H1 (cell line): ENCODE results near the gene GALNT17.

Experiments
- CREB1 ChIP-seq: IDR thresholded peaks from 2 replicates; pipeline ENCODE4 v1.6.1; 2012; ENCODE audit warnings: inconsistent platforms
- EP300 ChIP-seq, 2 experiments: IDR thresholded peaks; 1 replicate in 1 of 2; 2 replicates in 1 of 2; pipeline ENCODE4 v1.6.1; 2011 to 2012; ENCODE audit warnings: low read depth in 2 of 2, low read length in 2 of 2, mild to moderate bottlenecking in 2 of 2, borderline replicate concordance in 1 of 2, inconsistent platforms in 1 of 2, moderate library complexity in 1 of 2
- EZH2 ChIP-seq: fragments of 200-600 bp; sonication (generic); IDR thresholded peaks from 2 replicates; pipeline ENCODE4 v1.7.1; 2012; ENCODE audit warnings: low read depth, mild to moderate bottlenecking, moderate library complexity, low read length, inconsistent platforms; ENCODE audit not compliant: severe bottlenecking
- NANOG ChIP-seq: IDR thresholded peaks from 2 replicates; pipeline ENCODE4 v1.6.1; 2011; ENCODE audit warnings: low read length, low read depth, mild to moderate bottlenecking, inconsistent platforms; ENCODE audit not compliant: insufficient read depth, poor library complexity, severe bottlenecking
- NRF1 ChIP-seq: IDR thresholded peaks from 2 replicates; pipeline ENCODE4 v1.6.1; 2011; ENCODE audit warnings: mild to moderate bottlenecking, low read depth, low read length, improper control_type of control experiment
- POLR2AphosphoS5 ChIP-seq: IDR thresholded peaks from 2 replicates; pipeline ENCODE4 v1.6.1; 2011; ENCODE audit warnings: low read depth, low read length
- SP4 ChIP-seq: IDR thresholded peaks from 2 replicates; pipeline ENCODE4 v1.6.1; 2012; ENCODE audit warnings: low read length, inconsistent platforms
- ZNF274 ChIP-seq: IDR thresholded peaks from 2 replicates; pipeline ENCODE4 v1.7.0; 2012; ENCODE audit warnings: low read length, borderline replicate concordance; ENCODE audit errors: extremely low read depth
- TF ChIP-seq, protein P1 (sequence below): IDR thresholded peaks from 2 replicates; pipeline ENCODE4 v1.6.1; 2011; ENCODE audit warnings: low read depth, mild to moderate bottlenecking, low read length; ENCODE audit not compliant: insufficient read depth
- TF ChIP-seq, protein P2 (sequence below), 3 experiments: IDR thresholded peaks; 1 replicate in 2 of 3; 2 replicates in 1 of 3; pipeline versions ENCODE4 v1.5.1 to v1.6.1; 2011; ENCODE audit warnings: low read length in 3 of 3, mild to moderate bottlenecking in 3 of 3, inconsistent platforms in 2 of 3, low read depth in 1 of 3, moderate library complexity in 1 of 3; ENCODE audit not compliant: insufficient read depth in 1 of 3; ENCODE audit errors: control extremely low read depth in 1 of 3

DNA sequence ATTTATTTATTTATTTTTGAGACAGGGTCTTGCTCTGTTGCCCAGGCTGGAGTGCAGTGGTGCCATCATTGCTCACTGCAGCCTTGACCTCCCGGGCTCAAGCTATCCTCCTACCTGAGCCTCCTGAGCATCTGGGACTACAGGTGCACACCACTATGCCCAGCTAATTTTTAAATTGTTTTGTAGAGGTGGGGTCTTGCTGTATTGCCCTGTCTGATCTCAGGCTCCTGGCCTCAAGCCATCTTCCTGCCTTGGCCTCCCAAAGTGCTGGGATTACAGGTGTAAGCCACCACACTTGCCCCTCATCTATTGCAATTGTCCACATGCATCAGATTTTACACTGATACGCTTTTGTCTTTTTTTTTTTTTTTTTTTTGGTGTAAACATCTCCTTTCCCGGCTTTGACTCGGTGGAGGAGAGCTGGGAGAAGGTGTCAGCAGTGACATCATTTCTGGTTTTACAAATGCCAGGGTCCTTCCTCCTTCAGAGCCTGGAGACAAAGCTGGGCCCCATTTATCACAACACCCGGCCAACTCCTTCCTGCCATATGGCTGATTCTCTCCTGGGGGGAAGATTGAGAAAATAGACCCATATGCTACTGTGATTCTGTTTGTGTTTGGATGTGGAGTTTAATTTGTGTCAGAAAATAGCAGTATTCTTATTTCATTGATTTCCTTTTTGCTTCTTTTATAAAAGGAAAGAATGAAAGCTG is 61.3 kb downstream of the GALNT17 start:
- TF ChIP-seq EP300 (IDR thresholded peaks at IDR 0.05; ENCODE audit: borderline replicate concordance in 1 of 2, low read depth in 2 of 2, low read length in 2 of 2) = no peak
- TF ChIP-seq POLR2AphosphoS5 = no peak
- TF ChIP-seq, protein P1, sequence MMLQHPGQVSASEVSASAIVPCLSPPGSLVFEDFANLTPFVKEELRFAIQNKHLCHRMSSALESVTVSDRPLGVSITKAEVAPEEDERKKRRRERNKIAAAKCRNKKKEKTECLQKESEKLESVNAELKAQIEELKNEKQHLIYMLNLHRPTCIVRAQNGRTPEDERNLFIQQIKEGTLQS = no peak
- no peak for TF ChIP-seq NRF1
- TF ChIP-seq, protein P2, sequence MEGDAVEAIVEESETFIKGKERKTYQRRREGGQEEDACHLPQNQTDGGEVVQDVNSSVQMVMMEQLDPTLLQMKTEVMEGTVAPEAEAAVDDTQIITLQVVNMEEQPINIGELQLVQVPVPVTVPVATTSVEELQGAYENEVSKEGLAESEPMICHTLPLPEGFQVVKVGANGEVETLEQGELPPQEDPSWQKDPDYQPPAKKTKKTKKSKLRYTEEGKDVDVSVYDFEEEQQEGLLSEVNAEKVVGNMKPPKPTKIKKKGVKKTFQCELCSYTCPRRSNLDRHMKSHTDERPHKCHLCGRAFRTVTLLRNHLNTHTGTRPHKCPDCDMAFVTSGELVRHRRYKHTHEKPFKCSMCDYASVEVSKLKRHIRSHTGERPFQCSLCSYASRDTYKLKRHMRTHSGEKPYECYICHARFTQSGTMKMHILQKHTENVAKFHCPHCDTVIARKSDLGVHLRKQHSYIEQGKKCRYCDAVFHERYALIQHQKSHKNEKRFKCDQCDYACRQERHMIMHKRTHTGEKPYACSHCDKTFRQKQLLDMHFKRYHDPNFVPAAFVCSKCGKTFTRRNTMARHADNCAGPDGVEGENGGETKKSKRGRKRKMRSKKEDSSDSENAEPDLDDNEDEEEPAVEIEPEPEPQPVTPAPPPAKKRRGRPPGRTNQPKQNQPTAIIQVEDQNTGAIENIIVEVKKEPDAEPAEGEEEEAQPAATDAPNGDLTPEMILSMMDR (IDR thresholded peaks at IDR 0.05; ENCODE audit: control extremely low read depth in 1 of 3, insufficient read depth in 1 of 3, low read depth in 1 of 3, low read length in 3 of 3) = no peak
- TF ChIP-seq EZH2 = no peak
- TF ChIP-seq CREB1 = no peak
- no peak for TF ChIP-seq ZNF274
- TF ChIP-seq NANOG = no peak
- TF ChIP-seq SP4 = no peak
